NCI-H2171 treated with DMSO at 0.1 percent for 48 hours (cell line): Measurements from ENCODE around the gene MAP3K5.
"Not testable (repeated sequence)": the region's sequence is repeated elsewhere in the genome, so short reads cannot be mapped to it uniquely, and the experiment has no call there.

Source experiments
- DNase-seq: peaks from one replicate; lab custom pipeline; 2025; lab: John Stamatoyannopoulos, UW

Gene MAP3K5

GRCh38 chr6:136607932-136608772 is 184.1 kb downstream of the MAP3K5 start:
- DNase-seq = peak; percentile 25

- DNase-seq = peak; percentile 70
Observed at GRCh38 chr6:136607204-136607931, 184.9 kb downstream of the MAP3K5 start.

- no peak for DNase-seq
Observed at GRCh38 chr6:136604928-136605510, 187.3 kb downstream of the MAP3K5 start.

GRCh38 chr6:136604328-136604825 is 187.9 kb downstream of the MAP3K5 start:
- DNase-seq = no peak

- no peak for DNase-seq
Observed at GRCh38 chr6:136600818-136601217, 191.5 kb downstream of the MAP3K5 start.

- no peak for DNase-seq
Observed at GRCh38 chr6:136599329-136600011, 192.8 kb downstream of the MAP3K5 start.

- no peak for DNase-seq
Observed at GRCh38 chr6:136598048-136598447, 194.2 kb downstream of the MAP3K5 start.

GRCh38 chr6:136594671-136595070 is 197.6 kb downstream of the MAP3K5 start:
- DNase-seq = no peak

- no peak for DNase-seq
Observed at GRCh38 chr6:136593748-136594490, 198.4 kb downstream of the MAP3K5 start.

- no peak for DNase-seq
Observed at GRCh38 chr6:136592930-136593673, 199.2 kb downstream of the MAP3K5 start.

GRCh38 chr6:136591617-136592016 is 200.7 kb downstream of the MAP3K5 start:
- no peak for DNase-seq

GRCh38 chr6:136590846-136591245 is 201.4 kb downstream of the MAP3K5 start:
- DNase-seq = not testable (repeated sequence)

- no peak for DNase-seq
Observed at GRCh38 chr6:136587527-136587926, 204.8 kb downstream of the MAP3K5 start.

- DNase-seq = no peak
Observed at GRCh38 chr6:136586295-136586694, 206.0 kb downstream of the MAP3K5 start.

- not testable (repeated sequence) for DNase-seq
Observed at GRCh38 chr6:136585523-136585922, 206.8 kb downstream of the MAP3K5 start.

GRCh38 chr6:136584290-136584689 is 208.0 kb downstream of the MAP3K5 start:
- not testable (repeated sequence) for DNase-seq

- DNase-seq = peak; percentile 23
Observed at GRCh38 chr6:136582711-136583471, 209.4 kb downstream of the MAP3K5 start.

GRCh38 chr6:136579800-136580199 is 212.5 kb downstream of the MAP3K5 start:
- no peak for DNase-seq

- no peak for DNase-seq
Observed at GRCh38 chr6:136576821-136577220, 215.5 kb downstream of the MAP3K5 start.

GRCh38 chr6:136571496-136571895 is 220.8 kb downstream of the MAP3K5 start:
- DNase-seq = no peak
